GM12873 (cell line): Measurements from ENCODE around the gene ZNF570.

ENCODE experiments used
- TF ChIP-seq, protein P1 (sequence below): IDR thresholded peaks from 2 replicates; pipeline ENCODE4 v1.5.1; 2012; ENCODE audit warnings: low read depth, mild to moderate bottlenecking, moderate library complexity, low read length, control low read depth; ENCODE audit not compliant: insufficient read depth; ENCODE audit errors: missing control alignments

The ZNF570 gene

GRCh38 chr19:37511821-37512220, 42.7 kb downstream of the ZNF570 start:
- TF ChIP-seq, protein P1, sequence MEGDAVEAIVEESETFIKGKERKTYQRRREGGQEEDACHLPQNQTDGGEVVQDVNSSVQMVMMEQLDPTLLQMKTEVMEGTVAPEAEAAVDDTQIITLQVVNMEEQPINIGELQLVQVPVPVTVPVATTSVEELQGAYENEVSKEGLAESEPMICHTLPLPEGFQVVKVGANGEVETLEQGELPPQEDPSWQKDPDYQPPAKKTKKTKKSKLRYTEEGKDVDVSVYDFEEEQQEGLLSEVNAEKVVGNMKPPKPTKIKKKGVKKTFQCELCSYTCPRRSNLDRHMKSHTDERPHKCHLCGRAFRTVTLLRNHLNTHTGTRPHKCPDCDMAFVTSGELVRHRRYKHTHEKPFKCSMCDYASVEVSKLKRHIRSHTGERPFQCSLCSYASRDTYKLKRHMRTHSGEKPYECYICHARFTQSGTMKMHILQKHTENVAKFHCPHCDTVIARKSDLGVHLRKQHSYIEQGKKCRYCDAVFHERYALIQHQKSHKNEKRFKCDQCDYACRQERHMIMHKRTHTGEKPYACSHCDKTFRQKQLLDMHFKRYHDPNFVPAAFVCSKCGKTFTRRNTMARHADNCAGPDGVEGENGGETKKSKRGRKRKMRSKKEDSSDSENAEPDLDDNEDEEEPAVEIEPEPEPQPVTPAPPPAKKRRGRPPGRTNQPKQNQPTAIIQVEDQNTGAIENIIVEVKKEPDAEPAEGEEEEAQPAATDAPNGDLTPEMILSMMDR, result no peak

DNA sequence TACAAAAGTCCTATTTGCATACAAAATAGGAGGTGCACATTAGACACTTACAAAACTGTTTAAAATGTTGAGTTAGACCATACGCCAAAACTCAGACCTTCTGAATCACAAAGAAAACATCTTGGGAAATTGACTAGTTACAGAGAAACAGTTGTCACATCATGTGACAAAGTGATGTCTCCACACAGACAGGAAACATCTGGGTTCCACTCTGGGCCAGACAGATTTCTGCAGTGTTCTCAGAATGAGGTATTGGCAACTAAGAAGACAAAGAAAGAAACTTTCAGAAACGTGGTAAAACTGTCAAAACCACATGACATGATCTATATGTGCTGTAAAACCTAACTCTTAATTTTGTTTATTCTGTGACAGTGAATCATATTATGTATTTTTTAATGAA, 44.2 kb downstream of the ZNF570 start:
- TF ChIP-seq, protein P1, result no peak

DNA sequence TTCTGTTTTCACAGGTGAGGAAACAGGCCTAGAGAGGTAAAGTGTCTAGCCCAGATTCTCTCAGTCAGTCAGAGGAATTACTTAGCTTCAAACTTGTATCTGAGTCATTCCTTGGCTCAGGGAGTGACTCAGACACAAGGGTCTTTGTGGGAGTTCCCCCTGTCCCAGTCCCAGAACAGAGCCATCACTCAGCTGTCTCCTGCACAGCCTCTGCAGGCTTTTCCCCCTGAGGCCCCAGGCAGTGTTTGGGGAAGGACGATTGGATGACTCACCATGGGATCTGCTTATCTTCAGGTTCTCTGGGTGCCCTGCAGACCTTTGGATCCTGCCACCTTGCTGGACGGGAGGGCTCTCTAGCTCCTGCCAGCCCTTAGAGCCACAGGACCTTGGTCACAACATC, 50.7 kb downstream of the ZNF570 start:
- TF ChIP-seq, protein P1, result no peak

GRCh38 chr19:37537391-37537947, 68.3 kb downstream of the ZNF570 start:
- TF ChIP-seq, protein P1, result no peak
